ENCODE measurements around the gene MRPS9. TPM values are rescaled to one million over a fixed set of nuclear protein-coding genes. Genes with fewer than 3 reads are reported as not detected.
A peak's percentile ranks its signal among the peaks of the same experiment; 100 is the strongest.

MRPS9 gene
- 10 to 100 TPM; 17.1 to 32.0 (median 20.2) TPM for polyA plus RNA-seq

- Mint-ChIP-seq H3K9me3 (no peaks in the 10 kb centered on the region), H3K27me3 (ENCODE audit: low read depth in 3 of 3) (peaks cover 2 to 4% (median 3%) of the 10 kb centered on the region in 3 donors), H3K36me3 (no peaks in the 10 kb centered on the region), H3K4me3 (peak within 1 kb of the TSS; percentile 97 to 98 (median 97)), H3K27ac (peak within 1 kb of the TSS; percentile 96 to 99 (median 96)), H3K4me1 (peaks cover 38 to 59% of the 10 kb centered on the region in 2 donors)
- DNase-seq = peak; percentile 95 to 97 (median 97)
Measured at GRCh38 chr2:105037572-105038382, at the start of gene MRPS9. MRPS9 (plus strand) TSS chr2:105038069; CDS start chr2:105038093, 24 bp downstream.

DNA sequence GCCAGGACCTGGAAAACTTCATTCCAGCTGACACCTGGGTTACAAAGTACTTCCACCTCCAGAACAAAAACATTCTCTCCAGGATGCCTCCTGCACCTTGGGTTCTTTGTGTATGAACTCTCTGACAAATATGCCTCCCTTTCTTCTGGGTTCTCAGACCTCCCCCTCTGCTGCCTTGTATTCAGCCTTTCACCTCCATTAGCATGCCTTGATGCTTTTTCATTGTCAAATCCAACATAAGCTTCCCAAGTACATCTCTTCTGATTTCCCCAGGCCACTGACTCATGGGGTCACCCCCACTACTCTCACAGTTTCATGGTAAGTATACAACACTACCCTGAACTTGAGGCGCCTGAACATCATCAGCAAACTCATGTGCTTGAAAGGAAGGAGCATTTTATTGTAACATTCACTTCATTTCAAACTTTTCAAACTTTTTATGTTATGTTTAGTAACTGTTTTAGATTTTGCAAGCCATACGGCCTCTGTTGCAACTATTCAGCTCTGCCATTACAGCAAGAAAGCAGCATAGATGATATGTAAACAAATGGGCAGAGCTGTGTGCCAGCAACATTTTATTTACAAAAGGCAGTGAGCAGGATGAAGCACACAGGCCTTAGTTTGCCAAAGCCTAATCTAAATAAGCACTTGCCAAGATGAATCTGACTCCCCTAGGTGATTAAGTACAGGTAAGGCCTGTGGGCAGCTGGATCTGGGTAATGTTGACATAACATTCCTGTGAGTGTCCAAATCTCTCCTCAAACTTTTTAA, 32.5 kb upstream of the MRPS9 start:
- DNase-seq = no peak
- H3K27ac Mint-ChIP-seq = no peak overlapping the region
- peaks cover 5 to 11% (median 6%) of the 10 kb centered on the region in 3 donors for H3K36me3 Mint-ChIP-seq
- H3K27me3 Mint-ChIP-seq (ENCODE audit: low read depth in 3 of 3) = peaks cover 0 to 5% (median 1%) of the 10 kb centered on the region in 3 donors
- H3K4me1 Mint-ChIP-seq = no peaks in the 10 kb centered on the region
- peaks cover 0 to 17% (median 10%) of the 10 kb centered on the region in 6 donors for H3K9me3 Mint-ChIP-seq
- no peak overlapping the region for H3K4me3 Mint-ChIP-seq

- H3K9me3 Mint-ChIP-seq = peaks cover 0 to 19% (median 10%) of the 10 kb centered on the region in 6 donors
- H3K4me1 Mint-ChIP-seq = no peaks in the 10 kb centered on the region
- no peak overlapping the region for H3K27ac Mint-ChIP-seq
- no peak for DNase-seq
- H3K27me3 Mint-ChIP-seq (ENCODE audit: low read depth in 3 of 3) = peaks cover 0 to 5% (median 1%) of the 10 kb centered on the region in 3 donors
- H3K36me3 Mint-ChIP-seq = peaks cover 5 to 11% (median 6%) of the 10 kb centered on the region in 3 donors
- no peak overlapping the region for H3K4me3 Mint-ChIP-seq
Measured at GRCh38 chr2:105007367-105007766, 30.5 kb upstream of the MRPS9 start.

GRCh38 chr2:105032476-105032875, 5.4 kb upstream of the MRPS9 start:
- peaks cover 0 to 5% (median 0%) of the 10 kb centered on the region in 3 donors for H3K27me3 Mint-ChIP-seq (ENCODE audit: low read depth in 3 of 3)
- H3K9me3 Mint-ChIP-seq = no peaks in the 10 kb centered on the region

DNA sequence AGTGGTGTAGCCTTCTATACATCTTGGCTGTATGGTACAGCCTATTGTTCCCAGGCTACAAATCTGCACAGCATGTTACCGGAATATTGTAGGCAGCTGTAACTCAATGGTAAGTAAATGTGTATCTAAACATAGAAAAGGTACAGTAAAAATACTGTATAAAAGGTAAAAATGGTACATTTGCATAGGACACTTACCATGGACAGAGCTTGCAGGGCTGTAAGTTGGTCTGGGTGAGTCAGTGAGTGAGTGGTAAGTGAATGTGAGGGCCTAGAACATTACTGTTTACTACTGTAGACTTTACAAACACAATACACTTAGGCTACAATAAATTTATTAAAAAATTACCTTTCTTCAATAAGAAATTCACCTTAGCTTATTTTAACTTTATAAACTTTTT, 3.7 kb upstream of the MRPS9 start:
- DNase-seq = no peak
- Mint-ChIP-seq H3K4me3 (no peak overlapping the region), H3K4me1 (peaks cover 23 to 30% of the 10 kb centered on the region in 2 donors), H3K9me3 (no peaks in the 10 kb centered on the region), H3K27me3 (ENCODE audit: low read depth in 3 of 3) (peaks cover 2 to 8% (median 3%) of the 10 kb centered on the region in 3 donors), H3K36me3 (no peaks in the 10 kb centered on the region), H3K27ac (no peak overlapping the region)

More at GRCh38 chr2:105032476-105032875, 5.4 kb upstream of the MRPS9 start:
- Mint-ChIP-seq H3K36me3 (no peaks in the 10 kb centered on the region), H3K27ac (no peak overlapping the region), H3K4me1 (peaks cover 7 to 13% of the 10 kb centered on the region in 2 donors), H3K4me3 (no peak overlapping the region)
- no peak for DNase-seq

DNA sequence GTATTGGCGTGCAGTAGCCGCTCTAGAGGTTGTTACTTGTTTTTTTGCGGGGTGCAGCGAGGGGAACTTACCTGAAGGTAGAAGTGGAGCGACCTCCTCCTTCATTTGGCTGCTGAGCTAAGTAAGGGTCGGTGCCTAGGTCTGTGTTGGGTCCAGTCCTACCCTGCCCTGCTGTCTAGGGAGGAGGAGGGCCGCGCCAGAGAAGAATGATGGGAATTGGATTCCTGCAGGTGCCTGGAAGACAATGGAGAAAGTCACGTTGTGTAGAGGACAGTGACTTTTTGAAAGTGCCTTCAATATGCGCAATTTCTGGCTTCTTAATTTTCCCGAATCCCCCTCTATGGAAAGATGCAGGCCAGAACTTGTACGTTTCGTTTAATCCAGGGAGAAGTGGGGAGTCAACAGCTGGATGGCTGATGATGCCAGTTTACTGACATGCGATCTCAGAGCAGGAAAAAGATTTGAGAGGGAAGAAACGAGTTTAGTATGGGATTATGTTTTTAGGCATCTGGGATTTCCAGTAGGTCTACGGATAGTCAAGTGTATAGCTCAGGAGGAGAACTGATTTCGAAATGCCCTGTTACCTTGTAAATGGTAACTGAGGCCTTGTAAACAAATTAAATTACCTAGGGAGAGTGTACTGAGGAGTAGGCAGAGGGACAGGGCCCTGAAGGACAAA, 653 bp downstream of the MRPS9 start:
- DNase-seq = no peak
- Mint-ChIP-seq H3K9me3 (no peaks in the 10 kb centered on the region), H3K4me1 (peaks cover 38 to 59% of the 10 kb centered on the region in 2 donors), H3K4me3 (peak overlapping the region; percentile 97 to 98 (median 97)), H3K27me3 (ENCODE audit: low read depth in 3 of 3) (peaks cover 2 to 4% (median 3%) of the 10 kb centered on the region in 3 donors), H3K27ac (peak overlapping the region; percentile 96 to 99 (median 96)), H3K36me3 (no peaks in the 10 kb centered on the region)

GRCh38 chr2:105039559-105039958, 1.7 kb downstream of the MRPS9 start:
- H3K27me3 Mint-ChIP-seq (ENCODE audit: low read depth in 3 of 3) = peaks cover 2 to 4% (median 3%) of the 10 kb centered on the region in 3 donors
- peak overlapping the region; percentile 30 to 98 (median 52) for H3K4me3 Mint-ChIP-seq
- H3K4me1 Mint-ChIP-seq = peaks cover 38 to 59% of the 10 kb centered on the region in 2 donors

GRCh38 chr2:105042189-105042588, 4.3 kb downstream of the MRPS9 start:
- no peak for DNase-seq
- H3K27me3 Mint-ChIP-seq (ENCODE audit: low read depth in 3 of 3) = peaks cover 2 to 5% (median 3%) of the 10 kb centered on the region in 3 donors
- H3K4me1 Mint-ChIP-seq = peaks cover 34 to 49% of the 10 kb centered on the region in 2 donors
- H3K27ac Mint-ChIP-seq = peak overlapping the region in 4 of 6 donors; percentile 8 to 46 (median 24)
- no peak overlapping the region for H3K4me3 Mint-ChIP-seq
- H3K9me3 Mint-ChIP-seq = no peaks in the 10 kb centered on the region
- H3K36me3 Mint-ChIP-seq = peaks cover 0 to 16% (median 1%) of the 10 kb centered on the region in 3 donors

More at GRCh38 chr2:105039559-105039958, 1.7 kb downstream of the MRPS9 start:
- Mint-ChIP-seq H3K9me3 (no peaks in the 10 kb centered on the region), H3K27ac (peak overlapping the region in 4 of 6 donors; percentile 6 to 80 (median 26)), H3K36me3 (peaks cover 0 to under 1% (median 0%) of the 10 kb centered on the region in 3 donors)
- DNase-seq = no peak

- no peak for DNase-seq
- peaks cover 14 to 32% of the 10 kb centered on the region in 2 donors for H3K4me1 Mint-ChIP-seq
- no peak overlapping the region for H3K4me3 Mint-ChIP-seq
- peaks cover 21 to 32% (median 24%) of the 10 kb centered on the region in 3 donors for H3K36me3 Mint-ChIP-seq
- peak overlapping the region in 3 of 6 donors; percentile 20 to 26 (median 26) for H3K27ac Mint-ChIP-seq
- no peaks in the 10 kb centered on the region for H3K27me3 Mint-ChIP-seq (ENCODE audit: low read depth in 3 of 3)
- peaks cover 0 to 4% (median under 1%) of the 10 kb centered on the region in 6 donors for H3K9me3 Mint-ChIP-seq
Measured at GRCh38 chr2:105052773-105053172, 14.9 kb downstream of the MRPS9 start.

DNA sequence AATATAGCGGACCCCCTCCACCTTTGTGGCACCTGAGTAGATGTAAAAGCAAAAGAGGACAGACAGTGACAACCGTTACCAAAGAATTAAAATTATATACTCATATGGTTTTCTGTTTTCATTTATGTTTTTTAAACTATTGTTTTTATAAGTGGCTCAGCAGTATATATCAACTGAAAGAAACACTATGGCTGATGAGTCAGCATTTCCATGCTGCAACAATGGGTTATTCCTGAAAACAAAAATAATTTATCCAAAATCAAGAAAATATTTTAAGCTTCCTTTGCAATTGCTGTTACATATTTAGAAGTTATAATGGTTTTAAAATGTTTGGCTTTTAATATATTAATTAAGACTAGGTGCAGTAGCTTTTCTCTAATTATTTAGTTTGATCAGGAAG, 17.7 kb downstream of the MRPS9 start:
- Mint-ChIP-seq H3K4me3 (no peak overlapping the region), H3K27me3 (ENCODE audit: low read depth in 3 of 3) (no peaks in the 10 kb centered on the region), H3K36me3 (peaks cover 23 to 27% (median 27%) of the 10 kb centered on the region in 3 donors), H3K9me3 (peaks cover 0 to 4% (median under 1%) of the 10 kb centered on the region in 6 donors), H3K4me1 (peaks cover 14 to 34% of the 10 kb centered on the region in 2 donors), H3K27ac (no peak overlapping the region)
- no peak for DNase-seq

GRCh38 chr2:105056245-105056644, 18.4 kb downstream of the MRPS9 start:
- Mint-ChIP-seq H3K27me3 (ENCODE audit: low read depth in 3 of 3) (no peaks in the 10 kb centered on the region), H3K27ac (peak overlapping the region in 2 of 6 donors; percentile 11 to 71), H3K9me3 (peaks cover 0 to 4% (median under 1%) of the 10 kb centered on the region in 6 donors), H3K4me3 (no peak overlapping the region), H3K36me3 (peaks cover 17 to 23% (median 21%) of the 10 kb centered on the region in 3 donors), H3K4me1 (peaks cover 14 to 34% of the 10 kb centered on the region in 2 donors)
- DNase-seq = no peak

DNA sequence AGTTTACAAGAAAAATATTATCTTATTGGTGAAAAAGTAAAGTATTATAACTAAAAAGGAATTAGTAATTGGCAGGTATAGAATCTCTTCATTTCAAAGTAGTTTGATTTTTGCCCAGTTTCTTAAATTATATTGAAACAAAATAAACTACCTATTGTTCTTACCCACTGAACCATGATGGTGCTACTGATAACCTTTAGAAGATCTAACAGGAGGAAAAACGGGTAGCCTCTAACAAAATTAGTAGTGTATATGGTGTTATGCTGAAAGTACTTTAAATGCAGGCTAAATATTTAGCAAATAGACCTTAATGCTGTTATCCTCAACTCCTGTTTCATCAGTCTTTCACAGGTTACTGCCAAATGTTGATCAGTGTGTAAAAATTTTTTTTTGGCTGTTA, 19.1 kb downstream of the MRPS9 start:
- Mint-ChIP-seq H3K4me1 (peaks cover 14 to 34% of the 10 kb centered on the region in 2 donors), H3K27me3 (ENCODE audit: low read depth in 3 of 3) (peaks cover 0 to under 1% (median 0%) of the 10 kb centered on the region in 3 donors), H3K4me3 (no peak overlapping the region), H3K9me3 (peaks cover 0 to 4% (median under 1%) of the 10 kb centered on the region in 6 donors), H3K36me3 (peaks cover 19% of the 10 kb centered on the region in 3 donors), H3K27ac (peak overlapping the region in 3 of 6 donors; percentile 24 to 79 (median 48))
- no peak for DNase-seq

DNA sequence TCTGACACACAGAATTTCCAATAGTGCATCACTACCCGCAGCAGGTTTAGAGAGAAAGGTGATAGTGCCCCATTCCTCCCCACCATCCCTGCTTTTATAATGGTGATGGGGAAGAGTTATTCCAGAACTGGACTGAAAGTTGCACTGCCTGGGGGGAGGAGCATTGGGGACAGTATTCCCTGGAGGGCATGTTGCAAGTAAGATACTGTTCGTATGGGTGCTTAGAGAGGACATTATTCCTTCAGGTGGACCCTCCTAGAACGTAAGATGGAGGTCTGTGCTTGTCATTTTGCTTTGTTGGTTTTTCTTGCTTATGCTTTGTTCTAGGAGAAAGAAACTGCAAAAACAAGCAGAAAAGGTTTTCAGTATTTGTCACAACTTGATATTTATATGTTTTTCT, 23.7 kb downstream of the MRPS9 start:
- Mint-ChIP-seq H3K4me3 (no peak overlapping the region), H3K9me3 (no peaks in the 10 kb centered on the region), H3K27ac (peak overlapping the region in 2 of 6 donors; percentile 3 to 8), H3K4me1 (peaks cover 18 to 49% of the 10 kb centered on the region in 2 donors), H3K36me3 (peaks cover 8 to 12% (median 9%) of the 10 kb centered on the region in 3 donors), H3K27me3 (ENCODE audit: low read depth in 3 of 3) (peaks cover 0 to 5% (median 2%) of the 10 kb centered on the region in 3 donors)
- DNase-seq = no peak
